GM18498 (cell line): Measurements from ENCODE around the gene UNK.
A peak's percentile ranks its signal among the peaks of the same experiment; 100 is the strongest.
"Not testable (repeated sequence)": the region's sequence is repeated elsewhere in the genome, so short reads cannot be mapped to it uniquely, and the experiment has no call there.

Experiments used
- ATAC-seq: cut with Tn5 transposase; IDR thresholded peaks from one replicate; pipeline ENCODE4 v1.9.1; 2021; ENCODE audit warnings: mild to moderate bottlenecking, moderate library complexity; ENCODE audit not compliant: unreplicated experiment

The UNK gene

GRCh38 chr17:75847614-75848522 lies 63.3 kb downstream of the UNK start:
- ATAC-seq: no peak

- ATAC-seq: no peak
These were observed 64.1 kb downstream of the UNK start for GRCh38 chr17:75848523-75849278.

- no peak for ATAC-seq
These were observed 64.7 kb downstream of the UNK start for GRCh38 chr17:75849279-75849646.

- ATAC-seq: no peak
These were observed 65.1 kb downstream of the UNK start for GRCh38 chr17:75849724-75850123.

- ATAC-seq: no peak
These were observed 66.5 kb downstream of the UNK start for GRCh38 chr17:75850928-75851692.

- ATAC-seq: not testable (repeated sequence)
These were observed 67.0 kb downstream of the UNK start for GRCh38 chr17:75851693-75851991.

DNA sequence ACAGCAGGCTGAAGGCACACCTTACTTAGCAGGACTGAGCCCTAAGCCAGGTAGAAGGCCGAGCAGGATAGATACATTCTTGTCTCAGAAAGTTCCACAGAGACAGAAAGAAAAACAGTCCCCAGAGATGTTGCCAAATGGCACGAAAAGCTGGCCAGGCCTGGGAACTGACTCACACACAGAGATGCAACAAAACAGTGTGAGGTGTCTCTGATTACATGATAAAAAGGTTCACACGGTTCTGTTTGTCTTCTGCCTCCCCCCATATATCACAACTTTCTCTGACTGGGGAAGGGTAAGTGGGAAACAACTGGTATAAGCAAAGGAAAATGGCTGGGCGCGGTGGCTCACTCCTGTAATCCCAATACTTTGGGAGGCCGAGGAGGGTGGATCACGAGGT lies 68.8 kb downstream of the UNK start:
- no peak for ATAC-seq

- no peak for ATAC-seq
These were observed 69.6 kb downstream of the UNK start for GRCh38 chr17:75854101-75854748.

DNA sequence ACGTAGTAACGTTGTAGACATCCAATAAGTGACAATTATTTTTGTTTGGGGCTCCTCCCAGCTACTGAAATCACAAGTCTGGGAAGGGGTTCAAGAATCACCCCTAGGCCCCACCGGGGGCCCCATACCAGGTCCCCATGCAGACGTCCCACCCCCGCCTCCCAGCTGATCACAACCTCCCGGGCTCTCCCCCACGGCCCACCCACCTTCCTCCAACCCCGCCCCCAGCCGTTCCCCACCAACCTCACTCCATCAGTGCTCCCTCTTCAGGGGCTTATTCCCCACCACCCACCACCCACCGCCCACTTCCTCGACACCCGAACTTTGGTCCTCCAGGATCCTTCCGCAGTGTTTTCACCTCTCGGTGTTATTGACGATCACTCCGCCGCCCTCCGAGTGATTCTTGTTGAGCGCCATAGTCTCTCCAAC lies 70.3 kb downstream of the UNK start:
- ATAC-seq: peak; percentile 2

DNA sequence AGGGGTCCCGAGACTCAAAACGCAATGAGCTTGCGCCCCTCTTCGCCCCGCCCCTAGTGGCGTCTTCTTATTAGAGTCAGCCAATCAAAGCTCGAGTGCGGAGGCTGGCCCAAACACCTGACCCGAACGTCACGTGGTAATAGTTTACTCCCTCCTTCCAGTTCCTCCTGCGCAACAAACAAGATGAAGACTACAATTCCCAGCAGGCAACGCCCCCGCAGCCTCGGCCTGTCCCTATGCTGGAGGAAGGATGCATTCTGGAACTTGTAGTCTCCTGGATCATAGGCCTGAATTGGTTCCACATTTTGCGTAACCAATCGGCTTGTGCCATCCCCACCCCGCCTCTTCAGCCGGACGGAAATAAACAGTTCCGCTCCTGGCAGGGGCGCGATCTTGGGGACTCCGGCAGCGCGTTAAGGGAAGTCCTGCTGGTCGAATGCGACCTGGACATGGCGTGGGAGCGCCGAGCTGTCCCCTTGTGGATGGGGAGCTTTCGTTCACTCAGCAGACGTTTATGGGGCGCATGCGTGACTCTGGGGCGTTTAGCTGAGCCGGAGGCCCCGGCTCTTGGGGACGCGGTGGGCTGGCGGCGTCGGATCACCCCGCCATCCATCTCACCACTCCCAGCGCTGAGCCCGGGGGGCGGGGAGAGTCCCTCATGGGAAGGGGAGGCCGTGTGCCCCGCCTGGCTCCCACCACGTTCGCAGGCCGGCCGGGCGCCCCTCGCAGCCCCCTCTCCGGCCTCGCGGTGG lies 70.9 kb downstream of the UNK start, which contains the start of gene WBP2:
TSS of gene WBP2 (minus strand) at position 26 of the 752 bp plus-strand sequence. CDS start 38 bp downstream, outside the sequence.
- ATAC-seq: peak; percentile 89

GRCh38 chr17:75856062-75856756 lies 71.6 kb downstream of the UNK start:
- no peak for ATAC-seq

GRCh38 chr17:75859358-75859757 lies 74.8 kb downstream of the UNK start:
- not testable (repeated sequence) for ATAC-seq

GRCh38 chr17:75861927-75862317 lies 77.3 kb downstream of the UNK start:
- no peak for ATAC-seq

DNA sequence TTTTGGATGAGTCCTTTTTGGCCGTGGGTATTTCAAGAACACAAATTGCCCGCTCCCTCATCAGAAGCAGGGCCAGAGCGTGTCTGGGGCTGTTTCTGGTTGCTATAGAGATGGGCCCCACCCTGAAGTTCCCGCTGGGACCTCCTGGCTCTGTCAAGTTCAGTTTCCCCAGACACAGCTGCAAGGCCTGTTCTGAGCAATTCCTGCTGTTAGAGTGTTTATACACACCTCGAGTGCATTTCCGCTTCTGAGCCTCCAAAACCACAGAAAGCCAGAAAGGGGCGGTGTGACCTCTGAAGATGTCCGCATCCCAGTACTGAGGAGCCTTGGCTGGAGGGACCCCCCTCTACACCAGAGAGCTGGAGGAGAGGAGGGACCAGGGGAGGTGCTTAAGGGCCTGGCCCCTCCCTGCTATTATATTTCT lies 79.9 kb downstream of the UNK start:
- peak; percentile 78 for ATAC-seq

- ATAC-seq: peak; percentile 23
These were observed 80.3 kb downstream of the UNK start for GRCh38 chr17:75864887-75865286.

- not testable (repeated sequence) for ATAC-seq
These were observed 81.0 kb downstream of the UNK start for GRCh38 chr17:75865404-75866188.

DNA sequence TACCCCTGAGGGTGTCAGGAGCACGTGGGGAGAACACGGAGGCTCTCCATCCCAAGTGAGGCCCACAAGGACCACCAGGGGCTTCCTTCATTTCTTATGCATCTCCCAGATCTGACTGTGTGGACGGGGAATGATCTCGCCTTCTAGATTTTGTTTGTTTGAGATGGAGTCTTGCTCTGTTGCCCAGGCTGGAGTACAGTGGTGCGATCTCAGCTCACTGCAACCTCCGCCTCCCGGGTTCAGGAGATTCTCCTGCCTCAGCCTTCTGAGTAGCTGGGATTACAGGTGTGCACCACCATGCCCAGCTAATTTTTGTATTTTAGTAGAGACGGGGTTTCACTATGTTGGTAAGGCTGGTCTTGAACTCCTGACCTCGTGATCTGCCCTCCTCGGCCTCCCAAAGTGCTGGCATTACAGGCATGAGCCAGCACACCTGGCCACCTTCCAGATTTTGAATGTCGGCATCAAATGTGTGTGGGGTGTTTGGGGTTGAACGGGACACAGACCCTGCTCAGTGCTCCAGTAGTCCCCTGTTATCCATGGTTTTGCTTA lies 84.2 kb downstream of the UNK start:
- not testable (repeated sequence) for ATAC-seq
